DND-41 (cell line): ENCODE measurements around the gene TSPAN17.

Experiments
- ATAC-seq: fragments of 200-7000 bp; cut with Tn5 transposase; 3 replicates; pipeline ENCODE4 v1.9.1; 2021; ENCODE audit warnings: low read depth; ENCODE audit not compliant: insufficient read depth
- DNase-seq: peaks from one replicate; pipeline ENCODE4 v3.0.0-alpha.2; 2020
- H2AFZ ChIP-seq: 2 replicates; pipeline ENCODE4 v1.6.0; 2012; ENCODE audit warnings: low read depth, low read length
- H3K27ac ChIP-seq: 2 replicates; pipeline ENCODE4 v1.5.1; 2012; ENCODE audit warnings: low read length, inconsistent platforms
- H3K27me3 ChIP-seq: fragments of 200-600 bp; sonication (generic); 2 replicates; pipeline ENCODE4 v1.6.0; 2012; ENCODE audit warnings: low read length, mild to moderate bottlenecking, inconsistent platforms; ENCODE audit not compliant: insufficient read depth, poor library complexity
- H3K36me3 ChIP-seq: 2 replicates; pipeline ENCODE4 v1.5.1; 2012; ENCODE audit warnings: low read length, inconsistent platforms; ENCODE audit not compliant: insufficient read depth
- H3K4me1 ChIP-seq: 2 replicates; pipeline ENCODE4 v1.5.1; 2012; ENCODE audit warnings: mild to moderate bottlenecking, low read length; ENCODE audit not compliant: insufficient read depth
- H3K4me2 ChIP-seq: 2 replicates; pipeline ENCODE4 v1.6.0; 2012; ENCODE audit warnings: mild to moderate bottlenecking, moderate library complexity, low read length, inconsistent platforms; ENCODE audit not compliant: insufficient read depth
- H3K4me3 ChIP-seq, 2 experiments: fragments of 200-600 bp in 1 of 2; shearing (Covaris generic) in 1 of 2; 2 replicates each; pipeline ENCODE4 v1.5.1; 2012 to 2016; ENCODE audit warnings: inconsistent platforms in 2 of 2, low read length in 2 of 2, mild to moderate bottlenecking in 2 of 2, low read depth in 1 of 2, moderate library complexity in 1 of 2
- H3K79me2 ChIP-seq: 2 replicates; pipeline ENCODE4 v1.6.0; 2012; ENCODE audit warnings: low read length, inconsistent platforms; ENCODE audit not compliant: insufficient read depth
- H3K9ac ChIP-seq: 2 replicates; pipeline ENCODE4 v1.6.0; 2012; ENCODE audit warnings: low read depth, mild to moderate bottlenecking, inconsistent platforms, low read length, moderate library complexity
- H3K9me3 ChIP-seq: 2 replicates; pipeline ENCODE4 v1.5.1; 2012; ENCODE audit warnings: low read length, moderate library complexity, mild to moderate bottlenecking, inconsistent platforms; ENCODE audit not compliant: insufficient read depth, severe bottlenecking
- H4K20me1 ChIP-seq: 2 replicates; pipeline ENCODE4 v1.6.0; 2012; ENCODE audit warnings: low read length; ENCODE audit not compliant: insufficient read depth
- EZH2 ChIP-seq: IDR thresholded peaks from 3 replicates; pipeline ENCODE4 v1.6.1; 2012; ENCODE audit warnings: borderline replicate concordance, low read depth, mild to moderate bottlenecking, moderate library complexity, low read length, inconsistent platforms; ENCODE audit not compliant: severe bottlenecking
- TF ChIP-seq, protein P1 (sequence below): IDR thresholded peaks from 2 replicates; pipeline ENCODE4 v1.5.1; 2012; ENCODE audit warnings: borderline replicate concordance, low read length, moderate library complexity, mild to moderate bottlenecking; ENCODE audit not compliant: poor library complexity, severe bottlenecking; ENCODE audit errors: extremely low read depth

The TSPAN17 gene

DNA sequence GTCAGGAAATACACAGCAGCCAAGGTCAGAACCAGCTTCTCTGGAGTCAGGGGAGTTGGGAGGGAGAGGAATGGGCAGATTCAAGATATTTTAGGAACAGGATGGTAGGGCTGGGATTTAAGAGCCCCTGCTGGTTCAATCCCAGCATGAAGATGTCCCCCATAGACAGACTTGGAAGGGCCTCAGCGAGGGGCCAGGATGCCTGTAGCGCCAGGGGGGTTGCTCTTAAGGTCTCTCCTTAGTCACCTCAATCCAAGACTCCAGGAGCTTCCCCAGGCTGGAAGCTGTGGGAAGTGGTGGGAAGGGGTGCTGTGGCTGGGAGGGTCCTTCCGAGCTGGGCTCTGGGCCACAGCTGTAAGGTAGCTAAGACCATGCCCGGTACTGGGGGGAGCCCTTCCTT, 8.1 kb upstream of the TSPAN17 start:
- Histone ChIP-seq H3K9ac (no peak overlapping the region), H2AFZ (no peak overlapping the region), H3K4me2 (no peak overlapping the region), H3K9me3 (no peaks in the 10 kb centered on the region), H4K20me1 (no peaks in the 10 kb centered on the region), H3K4me3 (no peak overlapping the region), H3K27me3 (peaks cover 7% of the 10 kb centered on the region), H3K4me1 (no peaks in the 10 kb centered on the region), H3K27ac (no peak overlapping the region), H3K79me2 (no peaks in the 10 kb centered on the region), H3K36me3 (no peaks in the 10 kb centered on the region)
- ATAC-seq (no peak), DNase-seq (no peak)
- TF ChIP-seq, protein P1, sequence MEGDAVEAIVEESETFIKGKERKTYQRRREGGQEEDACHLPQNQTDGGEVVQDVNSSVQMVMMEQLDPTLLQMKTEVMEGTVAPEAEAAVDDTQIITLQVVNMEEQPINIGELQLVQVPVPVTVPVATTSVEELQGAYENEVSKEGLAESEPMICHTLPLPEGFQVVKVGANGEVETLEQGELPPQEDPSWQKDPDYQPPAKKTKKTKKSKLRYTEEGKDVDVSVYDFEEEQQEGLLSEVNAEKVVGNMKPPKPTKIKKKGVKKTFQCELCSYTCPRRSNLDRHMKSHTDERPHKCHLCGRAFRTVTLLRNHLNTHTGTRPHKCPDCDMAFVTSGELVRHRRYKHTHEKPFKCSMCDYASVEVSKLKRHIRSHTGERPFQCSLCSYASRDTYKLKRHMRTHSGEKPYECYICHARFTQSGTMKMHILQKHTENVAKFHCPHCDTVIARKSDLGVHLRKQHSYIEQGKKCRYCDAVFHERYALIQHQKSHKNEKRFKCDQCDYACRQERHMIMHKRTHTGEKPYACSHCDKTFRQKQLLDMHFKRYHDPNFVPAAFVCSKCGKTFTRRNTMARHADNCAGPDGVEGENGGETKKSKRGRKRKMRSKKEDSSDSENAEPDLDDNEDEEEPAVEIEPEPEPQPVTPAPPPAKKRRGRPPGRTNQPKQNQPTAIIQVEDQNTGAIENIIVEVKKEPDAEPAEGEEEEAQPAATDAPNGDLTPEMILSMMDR: no peak
- no peak for TF ChIP-seq EZH2

DNA sequence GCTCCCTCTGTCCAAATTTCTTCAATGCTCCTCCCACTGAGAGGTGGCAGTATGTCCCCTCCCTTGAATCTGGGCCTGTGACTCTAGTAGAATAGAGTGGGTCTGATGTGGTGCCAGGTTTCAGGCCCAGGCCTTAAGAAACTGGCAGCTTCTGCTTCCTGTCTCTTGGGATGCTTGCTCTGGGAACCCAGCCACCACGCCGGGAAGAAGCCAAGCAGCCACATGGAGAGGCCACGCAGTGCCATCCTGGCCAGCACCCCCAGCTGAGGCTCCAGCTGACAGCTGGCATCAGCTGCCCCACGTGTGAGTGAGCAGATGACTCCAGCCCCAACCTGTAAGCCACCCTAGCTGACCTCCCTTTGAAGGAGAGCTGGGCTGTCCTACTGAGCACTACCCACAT, 7.3 kb upstream of the TSPAN17 start:
- H3K9ac ChIP-seq: no peak overlapping the region
- no peaks in the 10 kb centered on the region for H3K9me3 ChIP-seq
- ATAC-seq (no peak), DNase-seq (no peak)
- H3K4me1 ChIP-seq: no peaks in the 10 kb centered on the region
- H3K79me2 ChIP-seq: no peaks in the 10 kb centered on the region
- TF ChIP-seq EZH2: no peak
- TF ChIP-seq, protein P1: no peak
- H4K20me1 ChIP-seq: no peaks in the 10 kb centered on the region
- H2AFZ ChIP-seq: no peak overlapping the region
- no peak overlapping the region for H3K4me2 ChIP-seq
- no peaks in the 10 kb centered on the region for H3K36me3 ChIP-seq
- no peak overlapping the region for H3K4me3 ChIP-seq
- H3K27ac ChIP-seq: no peak overlapping the region
- H3K27me3 ChIP-seq: peaks cover 5% of the 10 kb centered on the region

DNA sequence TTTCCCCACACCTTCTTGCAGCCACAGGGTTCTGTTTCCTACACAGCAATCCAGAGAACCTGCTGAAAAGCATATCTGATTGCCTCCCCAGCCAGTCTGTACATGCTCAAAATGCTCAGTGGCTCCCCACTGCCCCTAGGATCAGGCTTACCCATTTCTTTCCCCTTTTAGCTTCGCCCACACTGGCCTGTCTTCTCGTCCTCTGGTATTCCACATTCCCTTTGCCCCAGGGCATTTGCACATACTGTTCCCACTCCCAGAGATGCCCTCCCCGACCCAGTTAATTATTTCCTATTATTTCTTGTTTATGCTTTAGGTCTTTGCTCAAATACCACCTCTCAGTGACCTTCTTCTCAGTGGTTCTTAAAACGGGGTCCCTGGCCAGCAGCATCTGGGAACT, 6.7 kb upstream of the TSPAN17 start:
- TF ChIP-seq, protein P1: no peak
- TF ChIP-seq EZH2: no peak
- H3K4me3 ChIP-seq: no peak overlapping the region

More for the DNA sequence above, 6.7 kb upstream of the TSPAN17 start:
- Histone ChIP-seq H3K9ac (no peak overlapping the region), H4K20me1 (no peaks in the 10 kb centered on the region), H3K27me3 (no peaks in the 10 kb centered on the region), H3K27ac (no peak overlapping the region), H3K79me2 (no peaks in the 10 kb centered on the region), H3K4me1 (no peaks in the 10 kb centered on the region), H3K4me2 (no peak overlapping the region), H3K9me3 (no peaks in the 10 kb centered on the region), H2AFZ (no peak overlapping the region), H3K36me3 (no peaks in the 10 kb centered on the region)
- DNase-seq (no peak), ATAC-seq (no peak)
